ENCODE results near the gene ANKRD42.

Gene ANKRD42

DNA sequence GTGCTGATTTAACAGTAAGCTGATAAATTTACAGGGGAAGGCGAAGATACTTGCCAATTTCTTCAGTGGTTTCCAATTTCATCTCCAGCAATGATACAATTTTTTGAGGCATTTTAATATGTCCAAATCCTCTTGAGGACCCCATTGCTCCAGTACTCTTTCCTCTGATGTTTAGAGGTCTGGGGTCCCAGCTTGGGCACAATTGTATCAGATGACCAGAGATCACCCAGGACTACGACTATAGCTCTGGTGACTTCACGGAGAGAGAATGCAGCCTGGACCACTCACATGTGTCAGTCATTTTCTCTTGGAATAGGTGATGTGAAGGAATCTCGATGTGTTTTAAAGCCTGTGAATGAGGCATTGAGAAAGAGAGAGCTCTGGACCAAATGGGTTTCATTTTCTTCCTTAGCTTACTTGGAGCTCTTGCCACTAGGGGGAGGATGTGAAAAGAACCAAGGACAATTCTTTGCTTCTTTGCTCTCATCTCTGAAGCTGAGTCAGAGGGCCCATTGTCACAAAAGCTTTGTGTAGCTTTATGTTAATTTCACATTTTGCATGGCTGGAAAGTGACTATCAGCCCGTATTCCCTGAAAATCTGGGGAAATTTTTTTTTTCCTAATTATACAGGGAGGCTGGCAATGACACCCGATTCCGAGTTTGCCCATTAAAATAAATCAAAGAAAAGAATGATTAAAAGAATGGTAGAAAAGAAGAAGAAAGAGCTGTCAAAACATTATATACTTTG lies 99.4 kb downstream of the ANKRD42 start:
- peak; percentile 92 for DNase-seq (ENCODE audit: low spot score)

DNA sequence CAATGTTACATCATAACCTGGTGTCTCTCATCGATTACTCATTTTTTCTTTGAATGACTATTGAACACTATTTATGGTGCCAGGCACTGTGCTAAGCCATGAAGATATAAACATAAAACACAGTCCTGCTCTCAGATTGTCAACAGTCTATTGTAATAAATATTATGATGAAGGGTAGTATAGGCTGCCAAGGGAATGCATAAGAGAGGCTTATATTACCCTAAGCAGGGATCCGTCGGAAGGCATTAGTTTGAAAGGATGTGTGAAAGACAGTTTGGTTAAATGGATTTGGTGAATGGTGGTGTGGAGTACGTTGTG lies 99.9 kb downstream of the ANKRD42 start:
- no peak for DNase-seq (ENCODE audit: low spot score)

DNA sequence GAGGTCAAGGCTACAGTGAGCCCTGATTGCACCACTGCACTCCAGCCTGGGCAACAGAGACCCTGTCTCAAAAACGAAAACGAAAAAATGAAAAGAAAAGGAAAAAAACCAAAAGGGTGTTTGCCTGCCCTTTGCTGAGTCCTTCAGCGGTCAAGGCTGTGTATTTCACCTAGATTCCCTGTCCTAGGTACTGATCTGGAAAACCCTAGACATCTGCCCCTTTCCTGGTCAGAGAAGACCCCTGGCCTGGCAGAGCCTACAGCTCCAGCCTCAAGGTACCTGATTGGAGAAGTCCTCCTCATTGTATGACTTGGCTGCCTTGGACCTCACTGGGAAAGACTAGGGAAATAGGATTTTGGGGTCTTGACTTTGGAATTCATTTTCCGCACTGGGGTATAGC lies 100.7 kb downstream of the ANKRD42 start:
- DNase-seq (ENCODE audit: low spot score), result no peak
